Measurements from ENCODE around the gene MIEF1.

DNA sequence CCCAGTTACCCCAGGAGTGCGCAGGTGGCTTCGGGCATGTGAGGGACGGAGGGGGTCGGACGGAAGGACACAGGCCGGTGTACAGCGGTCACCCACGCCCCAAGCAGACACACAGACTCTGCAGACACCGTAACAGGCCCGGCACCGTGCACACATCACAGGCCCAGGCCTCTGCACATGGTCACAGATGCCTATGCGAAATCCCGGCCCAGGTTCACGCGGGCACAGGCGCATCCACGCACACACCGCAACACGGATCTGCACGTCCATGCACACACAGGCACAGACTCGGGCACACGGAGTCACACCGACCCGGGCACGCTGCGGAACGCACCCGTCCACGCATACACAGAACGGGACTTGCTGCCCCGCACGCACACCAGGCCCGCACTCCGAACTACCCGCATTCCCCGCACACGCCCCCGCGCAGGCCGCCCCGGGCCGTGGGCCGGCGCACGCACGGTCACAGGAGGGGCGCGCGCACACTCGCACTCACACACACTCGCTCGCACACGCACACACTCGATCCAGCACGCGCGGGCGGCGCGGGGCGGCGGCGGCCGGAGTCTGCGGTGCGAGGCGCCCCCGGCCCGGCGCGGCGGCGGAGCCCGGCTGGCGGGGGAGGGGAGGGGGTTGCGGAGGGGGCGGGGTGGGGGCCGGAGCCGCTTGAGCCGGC lies 45.4 kb upstream of the MIEF1 start, which contains the start of gene MGAT3:
- TF ChIP-seq SP1 (IDR thresholded peaks at IDR 0.05; ENCODE audit: low read depth, low read length) (no peak), RXRA (IDR thresholded peaks at IDR 0.05; ENCODE audit: insufficient read depth, low read depth, low read length) (no peak), USF2 (IDR thresholded peaks at IDR 0.05; ENCODE audit: low read length) (no peak), CTCF (IDR thresholded peaks at IDR 0.05; ENCODE audit: control extremely low read depth in 1 of 3, insufficient read depth in 1 of 3, low read depth in 1 of 3, low read length in 3 of 3) (no peak), POLR2A (IDR thresholded peaks at IDR 0.05; ENCODE audit: control extremely low read depth in 1 of 2, low read depth in 2 of 2, low read length in 2 of 2) (no peak), NRF1 (IDR thresholded peaks at IDR 0.05; ENCODE audit: low read depth, low read length) (no peak), JUND (IDR thresholded peaks at IDR 0.05; ENCODE audit: low read length) (no peak), ZNF274 (IDR thresholded peaks at IDR 0.05; ENCODE audit: borderline replicate concordance, extremely low read depth, low read length) (no peak), EZH2 (IDR thresholded peaks at IDR 0.05; ENCODE audit: low read depth, low read length, severe bottlenecking) (no peak), HDAC2 (IDR thresholded peaks at IDR 0.05; ENCODE audit: borderline replicate concordance in 1 of 2, low read depth in 2 of 2, low read length in 2 of 2) (0 out of 4 replicates have a peak, but pooled peaks of 1 of the 2 experiments have one; percentile 31), TCF12 (IDR thresholded peaks at IDR 0.05; ENCODE audit: low read depth, low read length) (no peak)
